H9 (cell line): ENCODE measurements around the gene SCYL3. TPM values are rescaled to one million over a fixed set of nuclear protein-coding genes. Genes with fewer than 3 reads are reported as not detected.

Experiments used
- DNase-seq: peaks from one replicate; pipeline ENCODE4 v3.0.0-alpha.2; 2017
- H2AFZ ChIP-seq: one replicate; pipeline ENCODE4 v1.6.1; 2013; ENCODE audit warnings: mild to moderate bottlenecking, low read length, control low read depth, moderate library complexity
- H2AK5ac ChIP-seq: 2 replicates; pipeline ENCODE4 v1.6.1; 2013; ENCODE audit warnings: low read length, control low read depth, mixed read lengths; ENCODE audit not compliant: insufficient read length
- H2BK120ac ChIP-seq: one replicate; pipeline ENCODE4 v1.6.1; 2013; ENCODE audit warnings: low read depth, mild to moderate bottlenecking, low read length, control low read depth, inconsistent platforms; ENCODE audit not compliant: poor library complexity, severe bottlenecking
- H2BK12ac ChIP-seq: 2 replicates; pipeline ENCODE4 v1.6.1; 2013; ENCODE audit warnings: low read length, control low read depth, mixed read lengths, low read depth; ENCODE audit not compliant: insufficient read length
- H2BK15ac ChIP-seq: 2 replicates; pipeline ENCODE4 v1.6.1; 2013; ENCODE audit warnings: low read depth, low read length, control low read depth
- H2BK20ac ChIP-seq: one replicate; pipeline ENCODE4 v1.6.1; 2013; ENCODE audit warnings: low read depth, mild to moderate bottlenecking, low read length, control low read depth, inconsistent platforms; ENCODE audit not compliant: poor library complexity, severe bottlenecking
- H2BK5ac ChIP-seq: 2 replicates; pipeline ENCODE4 v1.6.1; 2013; ENCODE audit warnings: low read length, control low read depth, mixed read lengths; ENCODE audit not compliant: insufficient read length
- H3K14ac ChIP-seq: 2 replicates; pipeline ENCODE4 v1.6.1; 2013; ENCODE audit warnings: low read length, control low read depth; ENCODE audit not compliant: insufficient read depth
- H3K18ac ChIP-seq: 2 replicates; pipeline ENCODE4 v1.6.1; 2013; ENCODE audit warnings: low read depth, mild to moderate bottlenecking, mixed read lengths, low read length, control low read depth; ENCODE audit not compliant: insufficient read length
- H3K23ac ChIP-seq: 2 replicates; pipeline ENCODE4 v1.6.1; 2013; ENCODE audit warnings: low read length, control low read depth, mixed read lengths, low read depth; ENCODE audit not compliant: insufficient read length
- H3K23me2 ChIP-seq: 2 replicates; pipeline ENCODE4 v1.6.1; 2013; ENCODE audit warnings: low read depth, mild to moderate bottlenecking, mixed read lengths, low read length, control low read depth; ENCODE audit not compliant: insufficient read length, poor library complexity, severe bottlenecking
- H3K27ac ChIP-seq: 2 replicates; pipeline ENCODE4 v1.5.1; 2013; ENCODE audit warnings: low read length, control low read depth, mixed read lengths, low read depth; ENCODE audit not compliant: insufficient read length
- H3K27me3 ChIP-seq: 2 replicates; pipeline ENCODE4 v1.6.1; 2013; ENCODE audit warnings: low read length, control low read depth, inconsistent platforms; ENCODE audit not compliant: insufficient read depth
- H3K4ac ChIP-seq: 2 replicates; pipeline ENCODE4 v1.6.1; 2013; ENCODE audit warnings: low read depth, mild to moderate bottlenecking, control low read depth, inconsistent platforms, low read length, moderate library complexity
- H3K4me1 ChIP-seq: 2 replicates; pipeline ENCODE4 v1.6.1; 2013; ENCODE audit warnings: low read length, control low read depth, inconsistent platforms; ENCODE audit not compliant: insufficient read depth
- H3K4me2 ChIP-seq: 2 replicates; pipeline ENCODE4 v1.6.1; 2013; ENCODE audit warnings: low read length, control low read depth, mixed read lengths; ENCODE audit not compliant: insufficient read length, insufficient read depth
- H3K56ac ChIP-seq: 2 replicates; pipeline ENCODE4 v1.6.1; 2013; ENCODE audit warnings: low read depth, mild to moderate bottlenecking, mixed read lengths, low read length, control low read depth; ENCODE audit not compliant: insufficient read length
- H3K79me1 ChIP-seq: 2 replicates; pipeline ENCODE4 v1.6.1; 2013; ENCODE audit warnings: low read depth, mild to moderate bottlenecking, moderate library complexity, low read length, control low read depth, inconsistent platforms; ENCODE audit not compliant: insufficient read depth, poor library complexity, severe bottlenecking
- H3K79me2 ChIP-seq: 2 replicates; pipeline ENCODE4 v1.6.1; 2013; ENCODE audit warnings: low read length, control low read depth, inconsistent platforms; ENCODE audit not compliant: insufficient read depth
- H3K9ac ChIP-seq: 2 replicates; pipeline ENCODE4 v1.6.1; 2013; ENCODE audit warnings: low read length, control low read depth, mixed read lengths; ENCODE audit not compliant: insufficient read length; ENCODE audit errors: extremely low read depth
- H3K9me3 ChIP-seq: one replicate; pipeline ENCODE4 v1.6.1; 2013; ENCODE audit warnings: low read depth, low read length, inconsistent platforms; ENCODE audit not compliant: control insufficient read depth
- H3T11ph ChIP-seq: one replicate; pipeline ENCODE4 v1.6.1; 2013; ENCODE audit warnings: mild to moderate bottlenecking, low read length, control low read depth, inconsistent platforms
- H4K20me1 ChIP-seq: one replicate; pipeline ENCODE4 v1.6.1; 2013; ENCODE audit not compliant: control insufficient read depth, insufficient read length, insufficient read depth
- H4K5ac ChIP-seq: 2 replicates; pipeline ENCODE4 v1.6.1; 2013; ENCODE audit warnings: low read depth, mild to moderate bottlenecking, mixed read lengths, low read length, control low read depth; ENCODE audit not compliant: insufficient read length
- H4K8ac ChIP-seq: replicated peaks from 2 replicates; pipeline ENCODE4 v1.6.1; 2013; ENCODE audit warnings: low read length, control low read depth, mixed read lengths, low read depth; ENCODE audit not compliant: insufficient read length
- H4K91ac ChIP-seq: 2 replicates; pipeline ENCODE4 v1.6.1; 2013; ENCODE audit warnings: low read depth, mild to moderate bottlenecking, moderate library complexity, mixed read lengths, low read length, control low read depth; ENCODE audit not compliant: insufficient read length
- H3K27ac Mint-ChIP-seq, 3 experiments: 2 replicates in 2 of 3; 3 replicates in 1 of 3; pipeline ENCODE4 v1.8.0; 2020 to 2021; ENCODE audit warnings: mixed read lengths in 3 of 3, mild to moderate bottlenecking in 1 of 3, moderate library complexity in 1 of 3
- H3K27me3 Mint-ChIP-seq: 2 replicates; pipeline ENCODE4 v1.8.0; 2021; ENCODE audit warnings: low read depth, mild to moderate bottlenecking, moderate library complexity, mixed read lengths
- H3K36me3 Mint-ChIP-seq, 3 experiments: 2 replicates in 2 of 3; 3 replicates in 1 of 3; pipeline ENCODE4 v1.8.0; 2020 to 2021; ENCODE audit warnings: low read depth in 3 of 3, mixed read lengths in 3 of 3; ENCODE audit not compliant: insufficient read depth in 1 of 3
- H3K4me1 Mint-ChIP-seq, 2 experiments: 2 replicates each; pipeline ENCODE4 v1.8.0; 2020; ENCODE audit warnings: mixed read lengths in 2 of 2
- H3K4me3 Mint-ChIP-seq, 2 experiments: 2 replicates in 1 of 2; 3 replicates in 1 of 2; pipeline ENCODE4 v1.8.0; 2020 to 2021; ENCODE audit warnings: mild to moderate bottlenecking in 2 of 2, mixed read lengths in 2 of 2, moderate library complexity in 1 of 2
- H3K9me3 Mint-ChIP-seq, 2 experiments: 2 replicates in 1 of 2; 3 replicates in 1 of 2; pipeline ENCODE4 v1.8.0; 2020; ENCODE audit warnings: mild to moderate bottlenecking in 2 of 2, mixed read lengths in 2 of 2, moderate library complexity in 1 of 2
- CTCF ChIP-seq: fragments of 200-600 bp; sonication (generic); conservative IDR thresholded peaks from 3 replicates; pipeline ENCODE4 v1.8.0; 2021; ENCODE audit warnings: antibody characterized with exemption, mild to moderate bottlenecking
- WGBS: extraction: QIAGEN DNeasy Blood & Tissue Kit; methylation state at CpG from one replicate; pipeline ENCODE4 v1.1.7; 2013; ENCODE audit warnings: missing lambda C conversion rate, low lambda C conversion rate, mixed read lengths; ENCODE audit not compliant: insufficient read length; ENCODE audit errors: extremely low coverage; 5-methylcytosine and 5-hydroxymethylcytosine counted together
- total RNA-seq: library from RNA; stranded (reverse); gene quantifications from 2 replicates; pipeline ENCODE4 v1.2.1, GENCODE V29; 2021

Gene SCYL3
- total RNA-seq, 1 experiment from 2014 or later: 3.9 TPM

GRCh38 chr1:169915150-169915549 lies 21.5 kb upstream of the SCYL3 start:
- no peak for TF ChIP-seq CTCF
- WGBS: no CpG with 5 or more reads among the region's 15 CpGs

More at GRCh38 chr1:169915150-169915549, 21.5 kb upstream of the SCYL3 start:
- Histone ChIP-seq H3K14ac (no peak overlapping the region), H4K5ac (no peak overlapping the region), H2BK5ac (no peak overlapping the region), H3K23ac (no peak overlapping the region), H3K4ac (no peak overlapping the region), H3K4me1 (no peaks in the 10 kb centered on the region), H3K56ac (no peak overlapping the region), H3K9ac (no peak overlapping the region), H3K27ac (no peak overlapping the region), H3K79me1 (no peaks in the 10 kb centered on the region), H3T11ph (no peak overlapping the region), H2AK5ac (no peak overlapping the region), H3K79me2 (no peaks in the 10 kb centered on the region), H4K8ac (no peak overlapping the region), H4K20me1 (no peaks in the 10 kb centered on the region), H2BK12ac (no peak overlapping the region), H3K27me3 (no peaks in the 10 kb centered on the region), H2BK120ac (no peak overlapping the region), H4K91ac (no peak overlapping the region), H3K23me2 (no peaks in the 10 kb centered on the region), H3K18ac (no peak overlapping the region), H2AFZ (no peak overlapping the region), H2BK15ac (no peak overlapping the region), H2BK20ac (no peak overlapping the region), H3K4me2 (no peak overlapping the region), H3K9me3 (no peaks in the 10 kb centered on the region)
- Mint-ChIP-seq H3K36me3 (no peaks in the 10 kb centered on the region), H3K9me3 (no peaks in the 10 kb centered on the region; a peak in 1 of 5 replicates), H3K27ac (no peak overlapping the region), H3K27me3 (peaks cover 3% of the 10 kb centered on the region; the same call in 1 of the 2 replicates), H3K4me1 (peaks cover 2 to 5% of the 10 kb centered on the region in 2 experiments; a peak in 3 of 4 replicates), H3K4me3 (no peak overlapping the region)
- no peak for DNase-seq
